GM20000 (cell line): Measurements from ENCODE around the gene LIX1.
"Not testable (repeated sequence)": the region's sequence is repeated elsewhere in the genome, so short reads cannot be mapped to it uniquely, and the experiment has no call there.

ENCODE experiments used
- DNase-seq: peaks from one replicate; pipeline ENCODE4 v3.0.0; 2012; ENCODE audit warnings: low spot score
- CTCF ChIP-seq: IDR thresholded peaks from 2 replicates; pipeline ENCODE4 v1.5.1; 2012; ENCODE audit warnings: mild to moderate bottlenecking, control low read depth; ENCODE audit errors: extremely low read depth, missing control alignments

Gene LIX1

GRCh38 chr5:97088774-97089148, 53.6 kb downstream of the LIX1 start:
- DNase-seq: no peak
- no peak for TF ChIP-seq CTCF

GRCh38 chr5:97087138-97087537, 55.3 kb downstream of the LIX1 start:
- no peak for TF ChIP-seq CTCF
- DNase-seq: no peak

- TF ChIP-seq CTCF: no peak
- DNase-seq: no peak
These were observed 56.8 kb downstream of the LIX1 start for GRCh38 chr5:97085459-97086181.

- not testable (repeated sequence) for DNase-seq
These were observed 57.5 kb downstream of the LIX1 start for GRCh38 chr5:97084782-97085458.

- no peak for DNase-seq
These were observed 63.3 kb downstream of the LIX1 start for GRCh38 chr5:97078958-97079743.

GRCh38 chr5:97077246-97077645, 65.2 kb downstream of the LIX1 start:
- TF ChIP-seq CTCF: no peak
- no peak for DNase-seq

More at GRCh38 chr5:97078958-97079743, 63.3 kb downstream of the LIX1 start:
- TF ChIP-seq CTCF: no peak

GRCh38 chr5:97076098-97076497, 66.3 kb downstream of the LIX1 start:
- TF ChIP-seq CTCF: no peak
- no peak for DNase-seq
